HG02678 (cell line): ENCODE measurements around the gene EID1.
"Not testable (repeated sequence)": the region's sequence is repeated elsewhere in the genome, so short reads cannot be mapped to it uniquely, and the experiment has no call there.

Experiments
- ATAC-seq: cut with Tn5 transposase; IDR thresholded peaks from one replicate; pipeline ENCODE4 v1.9.1; 2021; ENCODE audit warnings: mild to moderate bottlenecking, moderate library complexity; ENCODE audit not compliant: unreplicated experiment

Gene EID1

GRCh38 chr15:48877630-48878595 is at the start of gene EID1:
Gene EID1 (plus strand): TSS chr15:48878134. CDS start chr15:48878177, 43 bp downstream.
- ATAC-seq = peak; percentile 96

DNA sequence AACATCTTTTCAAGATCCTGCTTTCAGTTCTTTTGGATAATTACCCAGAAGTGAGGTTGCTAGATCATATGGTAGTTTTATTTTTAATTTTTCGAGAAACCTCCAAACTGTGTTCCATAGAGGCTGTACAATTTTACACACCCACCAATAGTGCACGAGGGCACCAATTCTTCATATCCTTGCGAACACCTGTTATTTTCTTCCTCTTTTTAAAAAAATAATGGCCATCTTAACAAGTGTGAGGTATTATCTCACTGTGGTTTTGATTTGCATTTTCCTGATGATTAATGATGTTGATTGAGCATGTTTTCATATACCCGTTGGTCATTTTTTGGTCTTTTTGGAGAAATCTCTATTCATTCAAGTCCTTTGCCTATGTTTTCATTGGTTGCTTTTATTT is 49.5 kb upstream of the EID1 start:
- no peak for ATAC-seq

DNA sequence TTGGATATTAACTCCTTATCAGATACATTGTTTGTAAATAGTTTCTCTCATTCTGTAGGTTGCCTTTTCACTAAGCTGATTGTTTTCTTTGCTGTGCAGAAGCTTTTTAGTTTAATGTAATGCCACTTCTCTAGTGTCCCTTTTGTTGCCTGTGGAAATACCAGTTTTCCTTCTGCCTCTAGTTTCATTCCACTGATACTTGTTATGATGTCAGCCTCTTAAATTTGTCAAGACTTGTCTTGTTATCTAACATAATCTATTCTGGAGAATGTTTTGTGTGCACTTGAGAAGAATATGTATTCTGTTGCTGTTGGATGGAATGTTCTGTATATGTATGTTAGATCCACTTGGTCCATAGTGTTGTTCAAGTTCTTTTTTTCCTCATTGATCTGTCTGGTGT is 49.0 kb upstream of the EID1 start:
- ATAC-seq = no peak

GRCh38 chr15:48832648-48833047 is 45.3 kb upstream of the EID1 start:
- no peak for ATAC-seq

DNA sequence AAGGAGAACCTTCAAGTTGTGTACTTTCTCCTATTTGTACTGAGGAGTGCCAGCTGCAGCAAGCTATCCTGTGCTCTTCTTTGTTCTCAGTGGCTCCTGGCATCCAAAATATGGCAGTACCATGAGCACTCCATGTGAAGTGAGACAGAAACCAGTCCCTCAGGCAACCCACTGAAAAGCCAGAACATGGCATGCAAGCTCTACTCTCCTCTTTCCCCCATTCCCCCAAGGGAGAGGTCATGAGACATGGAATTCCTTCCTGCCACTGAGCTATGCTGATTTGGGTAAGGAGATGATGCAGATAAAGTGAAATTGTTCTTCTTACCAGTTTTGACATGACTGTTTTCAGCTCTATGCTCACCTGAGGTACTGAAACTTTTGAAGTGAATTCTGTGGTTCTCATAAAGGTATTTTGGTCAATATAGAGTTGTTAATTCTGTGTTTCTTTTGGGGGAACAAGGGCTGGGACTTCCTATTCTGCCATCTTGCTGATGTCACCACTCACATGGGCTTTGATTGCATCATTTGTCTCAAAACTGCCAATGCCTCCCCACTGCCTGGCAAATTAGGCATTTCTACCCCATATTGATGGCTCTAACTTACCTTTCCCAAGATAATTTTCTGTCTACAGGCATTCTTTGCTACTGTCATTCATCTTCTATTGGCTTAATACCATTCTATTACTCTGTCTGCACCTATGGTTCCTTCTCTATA is 44.3 kb upstream of the EID1 start:
- no peak for ATAC-seq

GRCh38 chr15:48834756-48835155 is 43.2 kb upstream of the EID1 start:
- no peak for ATAC-seq

DNA sequence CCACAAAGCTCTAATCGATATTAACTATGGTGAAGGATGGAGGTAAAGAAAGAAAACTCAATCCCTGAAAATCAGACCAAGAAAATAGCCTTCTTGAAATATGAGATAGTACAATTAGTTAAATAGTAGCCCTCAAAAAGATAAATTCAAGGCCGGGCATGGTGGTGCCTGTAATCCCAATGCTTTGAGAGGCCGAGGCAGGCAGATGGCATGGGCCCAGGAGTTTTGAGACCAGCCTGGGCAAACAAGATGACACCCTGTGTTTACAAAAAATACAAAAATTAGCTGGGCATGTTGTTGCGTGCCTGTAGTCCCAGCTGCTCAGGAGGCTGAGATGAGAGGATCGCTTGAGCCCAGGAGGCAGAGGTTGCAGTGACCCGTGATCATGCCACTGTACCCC is 35.4 kb upstream of the EID1 start:
- ATAC-seq = no peak

DNA sequence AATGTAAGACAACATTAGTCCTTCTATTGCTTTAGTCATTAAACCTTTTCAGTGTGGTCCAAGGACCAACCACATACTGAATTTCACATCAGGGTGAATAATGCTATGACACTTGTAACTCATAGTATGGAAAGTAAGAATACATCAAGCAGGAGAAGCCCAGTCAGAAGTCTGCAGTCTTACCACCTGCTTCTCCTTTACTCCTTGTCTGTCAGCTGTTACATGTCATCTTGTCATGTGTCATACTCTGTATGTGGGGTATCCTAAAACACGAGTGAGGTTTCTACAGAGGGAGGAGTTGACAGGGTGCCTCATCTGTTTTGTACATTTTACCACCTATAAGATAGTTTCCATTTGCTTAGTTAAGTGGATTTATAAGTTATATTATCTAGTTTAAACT is 32.8 kb upstream of the EID1 start:
- ATAC-seq = no peak

- ATAC-seq = no peak
Measured at GRCh38 chr15:48850648-48851047, 27.3 kb upstream of the EID1 start.

DNA sequence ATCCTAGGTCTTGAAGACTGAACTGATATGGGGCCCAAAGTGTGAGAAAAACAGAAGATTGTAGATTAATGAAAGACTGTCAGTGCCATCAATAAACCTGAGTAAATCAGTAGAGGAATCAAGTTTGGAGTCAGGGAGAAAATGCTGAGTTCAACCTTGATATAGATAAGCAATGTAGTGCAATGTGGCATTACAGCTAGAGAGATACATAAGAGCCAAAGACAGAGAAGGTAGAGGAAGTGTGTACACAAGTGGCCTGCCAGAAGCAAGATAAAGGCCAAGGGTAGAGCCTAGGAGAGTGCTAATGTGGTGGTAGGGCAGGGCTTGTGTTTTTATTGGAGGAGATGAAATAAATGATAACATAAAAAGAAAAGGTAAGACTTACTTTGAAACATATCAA is 26.0 kb upstream of the EID1 start:
- no peak for ATAC-seq

DNA sequence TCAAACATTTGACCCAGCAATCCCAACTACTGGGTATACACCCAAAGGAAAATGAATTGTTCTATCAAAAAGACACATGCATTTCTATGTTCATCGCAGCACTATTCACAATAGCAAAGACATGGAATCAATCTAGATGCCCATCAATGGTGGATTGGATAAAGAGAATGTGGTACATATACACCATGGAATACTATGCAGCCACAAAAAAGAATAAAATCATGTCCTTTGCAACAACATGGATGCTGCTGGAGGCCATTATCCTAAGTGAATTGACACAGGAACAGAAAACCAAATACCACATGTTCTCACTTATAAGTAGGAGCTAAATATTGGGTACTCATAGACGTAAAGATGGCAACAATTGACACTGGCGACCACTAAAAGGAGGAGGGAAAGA is 23.5 kb upstream of the EID1 start:
- not testable (repeated sequence) for ATAC-seq

DNA sequence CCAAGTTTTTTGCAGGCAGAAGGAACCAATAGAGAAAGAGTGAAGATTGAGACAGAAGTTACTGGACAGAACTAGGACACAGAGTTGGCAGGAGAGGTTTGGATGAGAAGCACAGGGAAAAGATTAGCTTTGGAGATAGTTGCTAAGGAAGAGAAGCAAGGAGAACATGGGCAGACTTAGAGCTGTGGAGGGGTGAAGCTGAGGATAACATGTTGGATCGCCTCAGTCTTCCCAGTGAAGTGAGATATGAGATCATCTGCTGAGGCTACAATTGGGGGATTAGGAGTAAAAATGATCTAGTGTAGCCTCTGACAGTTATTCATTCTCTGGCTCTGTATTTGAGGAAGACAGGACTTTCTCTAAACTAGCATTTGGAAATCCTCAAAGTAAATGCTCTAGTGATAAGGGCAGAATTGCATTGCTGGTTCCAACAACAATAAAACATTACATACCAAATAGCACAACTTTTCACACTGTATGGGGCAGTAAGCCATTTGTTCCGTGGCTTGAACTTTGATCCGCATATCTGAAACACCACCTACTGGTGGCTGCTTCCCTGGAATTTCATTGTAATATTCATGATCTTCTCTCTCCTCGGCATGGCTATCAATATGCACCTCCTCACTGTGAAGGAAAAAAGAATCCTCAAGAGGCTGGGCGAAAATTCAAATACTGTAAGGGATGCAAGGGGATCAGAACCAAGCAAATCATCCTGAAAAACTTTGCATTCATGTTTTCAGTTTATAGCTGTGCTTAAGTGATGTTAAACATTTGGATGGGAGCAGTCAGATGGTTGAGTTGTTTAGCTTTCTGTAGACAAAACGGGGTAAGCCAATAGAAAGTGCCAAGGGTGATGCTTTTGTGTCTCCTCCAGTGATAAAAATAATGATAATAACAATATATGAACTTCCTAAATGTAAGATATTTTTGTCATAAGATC is 22.2 kb upstream of the EID1 start:
- no peak for ATAC-seq

GRCh38 chr15:48856942-48857341 is 21.0 kb upstream of the EID1 start:
- no peak for ATAC-seq

GRCh38 chr15:48858401-48858800 is 19.5 kb upstream of the EID1 start:
- ATAC-seq = no peak

DNA sequence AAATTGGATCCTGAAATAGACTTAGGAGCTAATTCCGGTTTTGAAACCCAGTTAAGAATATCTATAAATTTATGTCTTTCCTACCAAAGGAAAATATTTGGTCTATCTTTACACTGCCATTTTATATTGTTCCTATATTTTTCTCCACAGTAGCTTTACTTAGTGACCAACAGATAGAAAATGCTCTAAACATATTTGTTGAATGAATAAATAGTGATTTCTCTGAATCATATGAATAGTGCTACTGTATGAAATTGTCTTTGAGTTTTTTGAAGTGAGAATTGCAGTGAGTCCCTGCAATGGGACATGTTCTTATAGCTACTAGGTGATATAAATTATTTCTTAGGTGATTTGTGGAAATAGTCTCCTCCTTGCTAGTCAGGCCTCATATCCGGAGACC is 18.5 kb upstream of the EID1 start:
- no peak for ATAC-seq

GRCh38 chr15:48861813-48862431 is 16.0 kb upstream of the EID1 start:
- peak; percentile 56 for ATAC-seq

DNA sequence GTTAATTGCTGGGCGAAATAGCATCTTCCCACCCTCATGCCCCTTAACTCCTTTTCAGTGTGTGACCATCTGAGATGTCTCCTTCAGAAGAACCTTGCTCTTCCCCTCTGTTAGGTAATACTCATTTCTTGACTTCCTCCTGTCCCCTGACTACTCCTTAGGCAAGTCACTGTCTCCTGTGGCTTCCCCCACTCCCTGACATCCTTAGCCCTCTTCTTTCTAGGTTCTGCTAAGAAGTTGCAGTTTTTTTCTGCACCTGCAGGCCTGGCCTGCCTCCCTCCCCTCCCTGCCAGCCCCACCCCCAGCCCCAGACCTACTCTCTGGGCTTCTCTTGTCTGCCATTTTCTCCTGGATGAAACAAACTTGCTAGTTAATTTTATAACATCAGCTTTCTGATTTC is 15.2 kb upstream of the EID1 start:
- peak; percentile 52 for ATAC-seq

DNA sequence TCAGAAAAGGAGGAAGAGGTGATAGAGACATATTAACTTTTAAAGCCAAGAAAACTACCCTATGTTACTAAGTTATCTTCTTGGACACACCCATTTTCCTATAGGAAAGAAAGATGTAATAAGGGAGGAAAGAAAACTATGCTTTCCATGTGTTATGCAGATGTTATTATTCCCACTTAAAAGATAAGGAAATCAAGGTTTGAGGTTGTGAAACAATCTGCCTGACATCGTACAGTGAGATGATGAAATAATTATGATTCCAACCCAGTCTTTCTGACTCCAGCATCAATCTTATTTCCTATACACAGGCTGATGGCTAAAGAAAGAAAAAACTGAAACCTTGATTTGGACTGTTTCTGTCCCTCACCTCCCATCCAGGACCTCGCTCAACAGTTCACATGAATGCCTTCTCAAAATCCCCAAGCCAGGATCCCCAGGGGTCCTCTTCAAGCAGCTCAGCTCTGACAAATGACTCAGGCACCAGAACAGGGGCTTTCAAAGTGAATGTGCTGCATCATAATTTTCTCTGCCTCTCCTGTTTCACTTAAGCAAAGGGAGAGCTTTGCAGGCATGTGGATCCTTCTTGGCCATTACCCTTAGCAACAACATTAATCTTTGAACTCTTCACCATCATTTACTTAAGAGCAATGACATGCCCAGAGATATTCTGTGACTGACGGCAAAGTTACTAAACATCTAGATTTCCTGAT is 12.4 kb upstream of the EID1 start:
- no peak for ATAC-seq

DNA sequence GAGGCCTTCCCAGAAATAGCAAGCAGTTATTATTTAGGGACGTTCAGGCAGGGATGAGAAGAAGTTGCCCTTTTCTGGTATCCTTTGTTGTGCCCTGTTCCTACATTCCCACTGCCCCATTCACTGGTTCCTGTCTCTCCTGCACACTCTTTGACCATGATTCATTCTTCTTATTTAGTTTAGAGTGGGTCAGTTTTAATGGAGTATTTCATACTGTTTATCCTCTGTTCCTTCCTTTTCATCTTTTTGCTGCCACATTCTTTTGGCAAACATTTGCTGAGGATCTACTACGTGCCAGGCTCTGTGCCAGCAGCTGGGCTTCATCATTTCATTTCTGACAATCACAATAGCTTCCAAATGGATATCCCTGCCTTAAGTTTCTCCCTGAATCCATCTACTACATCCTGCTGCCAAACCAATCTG is 11.8 kb upstream of the EID1 start:
- no peak for ATAC-seq

DNA sequence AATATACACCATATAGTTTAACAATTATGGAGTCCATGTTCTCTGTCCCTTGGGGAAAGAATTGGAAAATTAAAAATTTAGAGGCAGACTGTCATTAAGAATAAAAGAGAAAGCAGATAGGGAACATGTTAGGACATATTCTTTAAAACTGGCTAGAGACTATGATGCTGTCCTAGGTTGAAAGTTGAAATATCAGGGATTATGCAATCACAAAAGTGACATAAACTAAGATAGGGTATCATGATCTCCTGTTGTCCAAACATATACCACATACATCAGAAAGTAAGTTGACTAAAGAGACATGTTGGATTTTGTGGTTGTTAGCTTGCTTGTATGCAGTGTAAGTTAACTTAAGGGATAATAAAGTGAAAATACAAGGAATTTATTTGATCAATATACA is 9.9 kb upstream of the EID1 start:
- ATAC-seq = no peak
